HG02610 (cell line): ENCODE measurements around the gene BSCL2.
A peak's percentile ranks its signal among the peaks of the same experiment; 100 is the strongest.
"Not testable (repeated sequence)": the region's sequence is repeated elsewhere in the genome, so short reads cannot be mapped to it uniquely, and the experiment has no call there.

Experiments
- ATAC-seq: cut with Tn5 transposase; IDR thresholded peaks from one replicate; pipeline ENCODE4 v1.9.1; 2021; ENCODE audit warnings: mild to moderate bottlenecking, moderate library complexity; ENCODE audit not compliant: unreplicated experiment

BSCL2 gene

DNA sequence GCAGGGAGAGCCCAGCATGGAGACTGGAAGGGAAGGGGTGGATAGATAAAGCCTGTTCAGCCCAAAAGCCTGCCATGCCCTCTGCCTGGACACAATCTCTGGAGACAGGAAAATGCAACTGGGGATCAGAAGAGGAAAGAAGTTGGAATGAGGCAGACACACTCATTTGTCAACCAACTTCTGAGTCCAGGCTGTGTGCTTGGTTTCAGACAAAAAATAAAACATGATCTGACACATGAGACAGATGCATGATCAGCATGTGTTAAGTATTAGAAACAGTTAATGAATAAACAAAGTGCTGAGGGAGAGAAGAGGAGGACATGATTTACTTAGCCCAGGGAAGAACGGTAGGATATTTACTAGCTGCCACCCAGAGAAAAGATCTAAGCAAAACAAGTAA, 18.7 kb downstream of the BSCL2 start:
- ATAC-seq = no peak

DNA sequence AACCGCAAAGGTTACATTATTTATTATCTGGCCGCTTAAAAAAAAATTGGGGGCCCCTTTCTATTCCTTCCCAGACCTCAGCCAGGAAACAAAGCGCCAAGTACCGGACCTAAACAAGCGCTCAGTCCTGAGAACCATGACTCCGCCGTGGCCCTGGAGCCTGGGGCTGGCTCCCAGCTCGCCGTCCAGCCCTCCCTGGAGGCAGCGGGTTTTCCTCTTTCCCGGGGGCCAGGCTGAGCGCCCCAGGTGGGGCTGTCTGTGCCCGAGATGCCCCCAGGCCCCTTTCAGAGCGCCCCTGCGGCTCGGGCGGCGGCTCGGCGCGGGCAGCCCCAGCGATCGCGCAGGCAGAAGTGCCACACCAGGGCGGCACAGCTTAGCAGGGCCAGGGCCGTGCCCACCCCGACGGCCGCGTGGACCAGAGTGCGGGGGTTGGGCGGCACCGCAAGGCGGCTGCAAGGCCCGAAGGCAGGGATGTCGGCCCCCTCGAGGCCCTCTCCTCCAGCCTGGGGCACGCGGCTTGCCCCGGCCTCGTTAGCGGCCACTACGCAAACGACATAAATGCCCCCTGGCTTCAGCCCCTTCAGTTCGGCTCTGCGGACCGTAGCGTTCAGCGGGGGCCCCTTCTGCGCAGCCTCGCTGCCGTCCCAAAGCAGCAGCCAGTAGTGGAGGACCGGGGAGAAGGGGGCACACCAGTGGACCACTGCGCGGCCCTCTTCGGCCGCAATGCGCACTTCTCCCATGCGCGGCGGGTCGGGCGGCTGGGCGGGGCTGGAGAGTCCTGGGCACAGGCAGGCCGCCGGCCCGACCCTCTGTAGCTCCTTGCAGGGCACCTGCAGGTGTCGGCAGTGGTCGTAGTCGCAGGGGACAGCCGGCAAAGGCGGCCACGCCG, 19.5 kb downstream of the BSCL2 start:
- ATAC-seq = no peak

DNA sequence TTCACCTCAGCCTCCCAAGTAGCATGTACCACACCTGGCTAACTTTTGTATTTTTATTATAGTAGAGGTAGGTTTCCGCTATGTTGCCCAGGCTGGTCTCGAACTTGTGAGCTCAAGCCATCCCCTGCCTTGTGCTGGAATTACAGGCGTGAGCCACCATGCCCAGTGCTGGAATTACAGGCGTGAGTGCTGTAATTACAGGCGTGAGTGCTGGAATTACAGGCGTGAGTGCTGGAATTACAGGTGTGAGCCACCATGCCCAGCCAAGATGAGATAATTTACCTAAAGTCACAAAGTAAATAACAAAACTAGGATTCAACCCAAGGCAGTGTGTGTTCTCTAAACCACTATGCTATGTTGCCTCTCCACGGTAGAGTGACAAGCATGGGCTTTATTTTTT, 24.7 kb downstream of the BSCL2 start:
- no peak for ATAC-seq

DNA sequence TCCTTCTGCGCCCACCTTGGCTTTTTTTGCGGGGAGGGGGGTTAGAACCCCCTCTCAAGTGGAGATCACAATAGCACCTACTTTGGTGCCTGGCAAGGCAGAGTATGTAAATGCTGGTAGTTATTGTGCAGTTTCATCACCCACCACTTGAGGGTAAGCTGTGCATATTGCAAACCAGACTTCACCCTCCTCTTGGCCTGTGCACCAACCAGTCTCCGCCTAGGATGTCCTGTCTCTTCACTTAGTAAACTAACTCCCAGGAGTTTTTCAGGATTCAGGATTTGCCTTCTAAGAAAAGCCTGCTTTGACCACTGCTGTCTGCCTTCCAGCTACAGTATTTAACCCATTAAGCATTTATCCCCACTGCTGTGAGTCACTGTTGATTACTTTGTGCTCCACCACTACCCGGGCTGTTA, 26.4 kb downstream of the BSCL2 start:
- ATAC-seq = no peak

DNA sequence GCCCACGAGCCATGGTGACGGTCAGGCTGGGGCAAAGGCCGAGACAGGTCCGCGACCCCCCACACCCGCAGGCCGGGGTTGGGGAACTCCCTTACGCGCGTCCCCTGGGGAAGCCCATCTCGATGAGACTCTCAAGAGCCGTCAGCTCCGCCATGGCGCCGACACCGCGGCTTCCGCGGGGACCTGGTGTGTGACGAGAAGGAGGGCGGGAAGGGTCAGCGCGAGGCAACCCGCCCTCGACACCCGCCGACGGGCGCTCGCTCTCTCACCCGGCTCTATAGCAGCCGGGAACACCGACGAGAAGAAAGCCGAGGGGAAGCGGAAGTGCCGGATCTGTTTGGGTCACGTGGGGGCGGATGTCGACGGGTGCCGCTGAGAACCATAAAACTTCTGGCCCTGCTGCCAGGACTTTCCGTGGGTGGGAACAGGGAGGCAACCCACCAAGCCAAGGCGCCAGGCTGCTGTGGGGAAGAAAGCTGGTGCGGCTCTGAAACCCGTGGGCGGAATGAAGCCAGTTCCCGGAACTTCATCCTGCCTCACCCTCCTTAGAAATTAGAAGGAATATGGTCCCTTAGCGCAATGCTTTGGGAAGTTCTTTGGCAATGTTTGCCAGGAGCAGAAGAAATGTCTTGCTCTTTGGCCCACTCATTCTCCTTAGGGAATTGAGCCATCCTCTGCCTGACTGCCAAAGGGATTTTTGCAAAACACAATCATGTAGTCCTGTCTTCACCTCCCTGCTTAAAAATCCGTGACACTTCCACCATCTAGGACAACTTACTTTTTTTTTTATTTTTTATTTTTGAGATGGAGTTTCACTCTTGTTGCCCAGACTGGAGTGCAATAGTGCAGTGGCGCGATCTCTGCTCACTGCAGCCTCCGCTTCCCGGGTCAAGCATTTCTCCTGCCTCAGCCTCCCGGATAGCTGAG, 28.2 kb downstream of the BSCL2 start, which contains the start of gene UBXN1:
TSS of gene UBXN1 (minus strand) at position 304 of the 927 bp plus-strand sequence. CDS start at position 154, 150 bp downstream.
- peak; percentile 65 for ATAC-seq

DNA sequence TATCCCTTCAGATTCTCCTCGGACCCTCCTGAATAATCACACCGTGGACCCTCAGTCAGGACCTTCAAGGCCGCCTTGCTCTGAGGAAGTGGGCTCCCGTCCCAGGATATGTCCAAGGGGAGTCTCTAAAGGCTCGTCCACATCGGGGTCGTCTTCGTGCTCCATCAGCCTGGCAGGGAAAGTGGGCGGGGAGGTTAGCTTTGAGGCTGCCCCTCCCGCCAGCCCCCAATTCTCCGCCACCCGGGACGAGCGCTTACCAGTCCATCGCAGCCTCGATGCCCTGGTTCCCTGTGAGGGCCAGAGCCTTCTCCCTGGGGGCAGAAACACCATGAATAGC, 28.8 kb downstream of the BSCL2 start:
- no peak for ATAC-seq

DNA sequence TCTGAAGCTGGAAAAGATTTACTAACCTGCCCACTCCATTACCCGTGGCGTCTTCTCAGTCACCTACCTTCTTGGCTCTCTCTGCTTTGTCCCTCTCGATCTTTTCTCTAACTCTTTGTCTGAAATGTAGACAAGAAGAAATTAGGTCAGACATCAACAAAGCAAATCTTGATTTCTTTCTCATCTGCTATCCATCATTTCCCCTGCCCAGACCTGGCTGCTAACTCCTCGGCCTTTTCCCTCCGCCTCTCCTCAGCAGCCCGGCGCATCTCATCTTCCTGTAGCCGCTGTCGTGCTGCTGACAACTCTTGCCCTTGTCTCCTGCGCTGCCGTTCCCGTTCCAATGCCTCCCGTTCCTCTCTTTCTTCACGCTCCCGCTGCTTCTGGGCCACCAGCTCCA, 29.5 kb downstream of the BSCL2 start:
- ATAC-seq = no peak

DNA sequence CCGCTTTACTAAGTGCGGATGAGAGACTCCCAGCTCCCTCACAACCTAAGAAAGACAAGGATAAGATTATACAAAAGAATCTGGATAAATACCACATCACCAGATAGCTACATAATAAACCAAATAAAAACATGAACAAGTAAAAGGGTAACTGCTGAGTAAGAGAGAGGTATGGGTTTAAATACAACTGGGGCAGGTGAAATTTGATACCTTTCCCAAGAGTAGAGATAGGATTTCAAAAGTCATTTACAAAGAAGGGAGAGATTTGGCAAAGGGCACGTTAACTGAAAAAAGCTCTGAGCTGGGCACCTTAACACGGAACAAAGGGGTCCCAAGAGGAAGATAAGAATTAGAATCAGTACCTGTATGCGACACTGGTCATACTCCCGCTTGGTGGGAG, 30.1 kb downstream of the BSCL2 start:
- no peak for ATAC-seq

DNA sequence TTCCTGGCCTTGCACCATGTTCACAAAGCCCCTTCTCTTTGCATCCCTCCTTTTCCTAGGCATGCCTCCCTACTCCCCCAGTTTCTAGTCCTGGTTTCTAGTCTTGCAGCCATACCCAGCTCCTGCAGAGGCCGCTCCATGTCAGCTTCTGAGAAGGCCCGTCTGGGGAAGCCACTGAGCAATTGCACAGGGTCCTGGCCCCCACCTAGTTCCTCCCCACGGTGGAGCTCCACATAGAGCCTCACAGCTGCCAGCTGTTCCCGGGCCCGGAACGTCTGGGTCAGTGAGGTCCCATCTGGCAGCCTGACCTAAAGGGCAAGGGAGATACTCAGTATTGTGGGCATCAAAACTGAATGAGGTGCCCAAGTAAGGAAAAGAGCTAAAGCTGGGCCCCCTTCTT, 30.5 kb downstream of the BSCL2 start:
- no peak for ATAC-seq

DNA sequence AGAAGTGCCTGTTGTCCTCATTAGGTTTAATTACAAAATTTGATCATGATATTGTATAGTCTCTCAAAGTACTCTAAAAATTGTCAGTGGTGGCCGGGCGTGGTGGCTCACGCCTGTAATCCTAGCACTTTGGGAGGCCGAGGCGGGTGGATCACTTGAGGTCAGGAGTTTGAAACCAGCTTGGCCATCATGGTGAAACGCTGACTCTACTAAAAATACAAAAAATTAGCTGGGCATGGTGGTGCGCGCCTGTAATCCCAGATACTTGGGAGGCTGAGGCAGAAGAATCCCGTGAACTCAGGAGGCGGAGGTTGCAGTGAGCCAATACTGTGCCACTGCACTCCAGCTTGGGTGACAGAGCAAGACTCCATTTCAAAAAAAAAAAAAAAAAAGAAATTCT, 31.8 kb downstream of the BSCL2 start:
- not testable (repeated sequence) for ATAC-seq

DNA sequence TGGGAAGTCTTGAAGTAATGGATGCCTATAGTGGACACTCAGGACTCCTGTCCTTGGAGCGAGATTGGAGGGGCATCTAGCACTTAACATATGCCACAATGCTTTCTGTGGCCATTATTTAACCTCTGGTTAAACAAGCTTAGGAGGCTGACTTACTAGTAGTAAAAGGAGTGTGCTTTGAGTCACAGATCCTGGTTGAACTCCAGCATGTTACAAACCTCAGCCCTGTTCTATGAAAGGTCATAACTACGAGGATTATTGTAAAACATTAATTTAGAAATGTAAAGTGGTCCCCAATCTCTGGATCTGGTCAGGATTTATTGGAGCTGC, 34.1 kb downstream of the BSCL2 start:
- ATAC-seq = no peak

DNA sequence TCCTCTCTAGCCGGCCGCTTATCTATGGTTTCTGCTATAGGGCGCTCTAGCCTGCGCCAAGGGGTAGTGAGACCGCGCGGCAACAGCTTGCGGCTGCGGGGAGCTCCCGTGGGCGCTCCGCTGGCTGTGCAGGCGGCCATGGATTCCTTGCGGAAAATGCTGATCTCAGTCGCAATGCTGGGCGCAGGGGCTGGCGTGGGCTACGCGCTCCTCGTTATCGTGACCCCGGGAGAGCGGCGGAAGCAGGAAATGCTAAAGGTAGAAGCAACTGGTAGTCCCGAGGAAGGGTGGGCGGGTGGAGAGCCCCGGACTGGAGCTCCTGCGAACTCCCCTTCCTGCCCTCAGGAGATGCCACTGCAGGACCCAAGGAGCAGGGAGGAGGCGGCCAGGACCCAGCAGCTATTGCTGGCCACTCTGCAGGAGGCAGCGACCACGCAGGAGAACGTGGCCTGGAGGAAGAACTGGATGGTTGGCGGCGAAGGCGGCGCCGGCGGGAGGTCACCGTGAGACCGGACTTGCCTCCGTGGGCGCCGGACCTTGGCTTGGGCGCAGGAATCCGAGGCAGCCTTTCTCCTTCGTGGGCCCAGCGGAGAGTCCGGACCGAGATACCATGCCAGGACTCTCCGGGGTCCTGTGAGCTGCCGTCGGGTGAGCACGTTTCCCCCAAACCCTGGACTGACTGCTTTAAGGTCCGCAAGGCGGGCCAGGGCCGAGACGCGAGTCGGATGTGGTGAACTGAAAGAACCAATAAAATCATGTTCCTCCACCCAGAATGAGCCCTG, 35.4 kb downstream of the BSCL2 start, which contains the start of the genes LBHD1 and UQCC3:
TSS of gene LBHD1 (minus strand) at position 660 of the 782 bp plus-strand sequence. CDS start 2,236 bp downstream, outside the sequence.
TSS of gene UQCC3 (plus strand) at position 66 of the 782 bp plus-strand sequence. CDS start at position 139, 73 bp downstream.
- ATAC-seq = peak; percentile 56

DNA sequence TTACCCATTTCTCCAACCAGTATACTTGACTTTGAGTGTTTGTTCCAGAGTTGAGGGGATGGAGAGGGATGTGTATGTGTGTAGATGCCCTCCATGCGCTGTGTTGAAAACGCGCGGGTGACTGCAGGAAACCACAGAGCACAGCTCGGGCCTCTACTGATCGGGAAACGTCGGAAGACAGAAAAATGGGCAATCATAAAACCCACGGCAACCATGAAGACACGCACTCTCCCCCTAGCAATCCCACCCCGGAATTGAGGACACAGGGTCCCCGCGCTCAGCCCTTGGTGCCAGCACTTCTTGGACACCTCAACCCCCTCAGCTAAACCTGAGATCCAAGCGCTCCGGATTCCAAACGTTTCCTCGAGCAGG, 36.0 kb downstream of the BSCL2 start:
- ATAC-seq = no peak

DNA sequence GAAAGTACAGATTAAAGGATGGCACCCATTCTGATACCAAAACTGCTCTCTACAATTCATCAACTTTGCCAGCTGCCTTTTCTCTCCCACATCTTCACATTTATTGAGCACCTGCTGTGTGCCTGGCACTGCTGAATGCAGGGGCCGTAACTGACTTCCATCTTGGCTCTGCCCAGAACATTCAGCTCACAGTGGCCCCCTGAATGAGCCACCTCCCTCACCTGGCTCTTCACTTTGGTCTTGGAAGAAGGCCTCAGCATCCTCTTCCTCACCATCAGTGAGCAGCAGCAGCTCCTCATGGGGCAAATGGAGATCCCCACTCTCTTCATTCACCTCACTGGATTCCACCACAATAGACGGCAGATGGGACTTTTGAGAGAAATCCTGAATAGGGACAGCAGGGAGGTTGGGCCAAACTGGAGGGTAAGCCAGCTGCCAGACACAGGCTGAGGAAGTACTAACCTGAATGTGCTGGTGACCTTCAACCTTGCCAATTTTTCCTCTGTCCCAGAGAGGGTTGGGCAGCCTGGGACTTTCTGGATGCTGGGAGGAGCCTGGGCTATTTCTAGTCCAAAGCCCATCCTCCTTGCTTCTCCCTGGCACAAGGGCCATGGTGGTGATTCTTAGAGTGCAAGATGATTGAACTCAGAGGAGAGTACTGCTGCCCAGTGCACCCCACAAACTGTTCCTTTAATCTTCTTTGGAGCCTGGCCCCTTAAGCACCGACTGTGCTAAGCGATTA, 37.6 kb downstream of the BSCL2 start:
- no peak for ATAC-seq

DNA sequence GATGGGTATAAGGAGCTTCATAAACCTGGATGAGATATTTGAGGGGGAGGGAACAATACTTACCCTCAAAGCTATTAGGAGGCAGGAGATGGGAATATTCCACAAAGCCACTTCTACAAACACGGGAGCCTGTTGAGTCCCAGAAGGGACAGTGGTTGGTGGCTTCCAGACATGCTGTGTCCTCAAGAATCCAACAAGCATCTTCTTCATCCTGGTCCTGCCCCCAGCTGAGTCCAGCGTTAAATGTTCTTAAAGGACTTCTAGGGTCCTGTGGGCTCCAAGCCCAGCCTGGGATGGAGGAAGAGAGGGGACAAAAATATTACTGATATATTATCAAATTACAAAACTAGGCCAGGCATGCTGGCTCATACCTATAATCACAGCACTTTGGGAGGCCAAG, 39.8 kb downstream of the BSCL2 start:
- ATAC-seq = no peak

DNA sequence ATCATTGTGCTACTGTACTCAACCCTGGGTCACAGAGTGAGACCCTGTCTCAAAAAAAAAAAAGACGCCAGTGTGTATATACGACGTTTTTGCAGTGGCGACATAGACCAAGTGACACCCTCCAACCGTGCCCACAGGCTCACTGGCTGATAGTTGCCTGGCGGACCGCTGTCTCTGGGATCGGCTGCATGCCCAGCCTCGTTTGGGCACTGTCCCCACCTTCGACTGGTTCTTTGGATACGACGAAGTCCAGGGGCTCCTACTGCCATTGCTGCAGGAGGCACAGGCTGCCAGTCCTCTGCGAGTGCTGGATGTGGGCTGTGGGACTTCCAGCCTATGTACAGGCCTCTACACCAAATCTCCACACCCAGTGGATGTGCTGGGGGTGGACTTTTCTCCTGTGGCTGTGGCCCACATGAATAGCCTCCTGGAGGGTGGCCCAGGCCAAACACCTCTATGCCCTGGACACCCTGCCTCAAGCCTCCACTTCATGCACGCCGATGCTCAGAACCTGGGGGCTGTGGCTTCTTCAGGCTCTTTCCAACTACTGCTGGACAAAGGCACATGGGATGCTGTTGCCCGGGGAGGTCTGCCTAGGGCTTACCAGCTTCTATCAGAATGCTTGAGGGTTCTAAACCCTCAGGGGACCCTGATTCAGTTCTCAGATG, 40.8 kb downstream of the BSCL2 start:
- ATAC-seq = no peak

DNA sequence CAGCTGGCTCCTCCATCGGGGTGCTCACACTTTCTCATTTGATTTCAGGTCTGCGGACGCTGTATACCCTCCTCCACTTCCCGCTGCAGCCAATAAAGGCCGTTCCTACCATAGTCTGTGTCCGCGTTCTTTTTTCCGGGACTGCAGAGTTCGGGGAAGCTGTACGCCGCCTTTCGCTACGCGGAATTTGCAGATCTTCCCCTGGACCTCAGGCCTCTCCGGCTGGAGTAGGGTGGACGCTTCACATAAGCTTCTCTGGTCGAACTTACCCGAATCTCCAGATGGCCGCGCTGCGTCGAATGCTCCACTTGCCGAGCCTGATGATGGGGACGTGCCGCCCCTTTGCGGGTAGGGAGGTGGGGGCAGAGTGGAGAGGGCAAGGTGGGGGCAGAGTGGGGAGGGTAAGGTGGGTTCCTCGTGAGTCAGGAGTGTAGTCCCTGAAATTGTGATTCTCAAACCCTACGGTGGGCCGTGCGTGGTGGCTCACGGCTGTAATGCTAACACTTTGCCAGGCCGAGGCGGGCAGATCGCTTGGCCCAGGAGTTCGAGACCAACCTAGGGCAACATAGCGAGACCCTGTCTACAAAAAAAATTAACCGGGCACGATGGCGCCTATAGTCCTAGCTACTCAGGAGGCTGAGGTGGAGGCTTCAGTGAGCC, 41.5 kb downstream of the BSCL2 start:
- ATAC-seq = peak; percentile 20

DNA sequence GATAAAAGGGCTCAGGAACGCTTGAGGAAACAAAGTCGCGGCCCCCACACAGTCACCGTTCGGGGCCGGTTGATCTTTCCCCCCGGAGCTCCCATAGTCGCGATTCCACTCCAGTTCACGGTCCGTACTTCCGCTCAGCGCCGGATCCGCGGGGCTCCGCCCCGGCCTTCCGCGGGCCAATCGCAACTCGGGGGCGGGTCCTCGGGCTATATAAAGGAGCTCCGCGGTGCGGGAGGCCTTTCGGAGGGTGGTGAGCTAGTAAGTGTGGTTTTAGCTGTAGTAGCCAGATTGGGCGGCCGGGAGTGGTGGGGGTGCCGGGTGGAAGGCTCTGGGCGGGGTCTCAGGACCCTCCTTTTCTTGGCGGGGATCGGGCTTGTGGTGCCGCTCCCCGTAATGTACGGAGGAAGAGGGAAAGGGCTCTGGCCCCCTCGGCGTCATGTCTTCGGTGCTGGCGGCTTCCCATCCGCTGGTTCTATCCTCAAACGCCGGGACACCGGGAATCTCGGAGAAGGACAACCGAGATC, 42.1 kb downstream of the BSCL2 start, which contains the start of the genes C11orf98 and CSKMT:
TSS of gene C11orf98 (minus strand) at position 136 of the 524 bp plus-strand sequence. CDS start at position 95, 41 bp downstream.
TSS of gene CSKMT (plus strand) at position 238 of the 524 bp plus-strand sequence. CDS start 568 bp downstream, outside the sequence.
- peak; percentile 82 for ATAC-seq
